Muscle layer of colon (tissue), 2 donors: ENCODE data around the gene BARX1.

Experiments
- H3K27ac ChIP-seq: one replicate; pipeline ENCODE4 v1.7.0; 2013; ENCODE audit warnings: low read depth, mild to moderate bottlenecking, low read length, moderate library complexity
- H3K27me3 ChIP-seq, 2 donors: one replicate each; pipeline ENCODE4 v1.7.0; 2013; ENCODE audit warnings: low read length in 2 of 2, mild to moderate bottlenecking in 2 of 2; ENCODE audit not compliant: insufficient read depth in 2 of 2, control insufficient read depth in 1 of 2
- H3K36me3 ChIP-seq: one replicate; pipeline ENCODE4 v1.7.0; 2013; ENCODE audit warnings: mild to moderate bottlenecking, low read length; ENCODE audit not compliant: insufficient read depth
- H3K4me1 ChIP-seq: one replicate; pipeline ENCODE4 v1.7.0; 2013; ENCODE audit warnings: mild to moderate bottlenecking, low read length; ENCODE audit not compliant: insufficient read depth
- H3K4me3 ChIP-seq, 2 donors: one replicate each; pipeline ENCODE4 v1.7.0; 2013; ENCODE audit warnings: low read length in 2 of 2, low read depth in 1 of 2, mild to moderate bottlenecking in 1 of 2, moderate library complexity in 1 of 2
- H3K9ac ChIP-seq: one replicate; pipeline ENCODE4 v1.7.0; 2013; ENCODE audit warnings: low read length
- H3K9me3 ChIP-seq: one replicate; pipeline ENCODE4 v1.7.0; 2013; ENCODE audit warnings: mild to moderate bottlenecking, low read length
- donor health status: abdominal sarcoma.
- donor health status: Adenocarcinoma of cecum.

BARX1 gene

DNA sequence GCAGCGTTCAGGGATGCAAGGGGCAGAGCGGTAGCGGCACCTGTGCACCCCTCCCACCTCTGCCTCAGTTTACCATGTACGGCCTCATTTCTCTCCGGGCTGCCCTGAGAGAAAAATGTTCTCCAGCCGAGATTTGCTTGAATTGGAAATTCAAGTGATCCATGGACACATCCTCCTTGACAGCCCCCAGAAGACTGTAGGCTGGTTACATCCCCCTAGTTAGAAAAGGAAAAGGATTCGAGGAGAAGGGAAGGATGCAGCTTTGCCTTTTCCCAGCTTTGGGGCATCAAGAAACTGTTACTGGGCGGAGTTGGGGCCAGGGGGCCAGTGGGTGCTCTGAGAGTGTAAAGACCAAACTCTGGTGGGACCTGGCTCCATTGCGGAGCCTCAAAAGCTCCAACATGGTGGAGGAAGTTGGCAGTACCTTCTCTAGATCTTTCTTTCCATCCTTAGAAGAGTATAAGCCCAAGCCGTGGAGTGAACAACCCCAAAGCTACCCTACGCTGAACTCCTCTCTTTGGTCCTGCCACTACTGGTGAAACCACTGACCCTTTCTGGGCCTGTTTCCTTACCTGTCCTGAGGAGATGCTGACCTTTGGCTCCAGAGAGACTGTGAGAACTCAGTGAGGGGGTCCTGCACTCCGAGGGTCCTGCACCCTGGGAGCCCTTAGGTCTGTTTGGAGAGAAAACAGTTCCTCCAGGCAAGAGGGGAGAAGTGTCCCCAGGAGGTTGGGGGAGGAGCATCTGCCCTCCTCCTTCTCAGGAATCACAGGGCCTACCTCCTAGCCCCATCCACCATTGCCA is 1.0 kb upstream of the BARX1 start:
- H3K4me3 ChIP-seq: peak overlapping the region in 1 of 2 donors; percentile 55
- H3K4me1 ChIP-seq: peaks cover 46% of the 10 kb centered on the region
- H3K27me3 ChIP-seq: peaks cover 86 to 96% of the 10 kb centered on the region in 2 donors
- no peaks in the 10 kb centered on the region for H3K36me3 ChIP-seq
- no peak overlapping the region for H3K27ac ChIP-seq
- H3K9ac ChIP-seq: no peak overlapping the region
- no peaks in the 10 kb centered on the region for H3K9me3 ChIP-seq

DNA sequence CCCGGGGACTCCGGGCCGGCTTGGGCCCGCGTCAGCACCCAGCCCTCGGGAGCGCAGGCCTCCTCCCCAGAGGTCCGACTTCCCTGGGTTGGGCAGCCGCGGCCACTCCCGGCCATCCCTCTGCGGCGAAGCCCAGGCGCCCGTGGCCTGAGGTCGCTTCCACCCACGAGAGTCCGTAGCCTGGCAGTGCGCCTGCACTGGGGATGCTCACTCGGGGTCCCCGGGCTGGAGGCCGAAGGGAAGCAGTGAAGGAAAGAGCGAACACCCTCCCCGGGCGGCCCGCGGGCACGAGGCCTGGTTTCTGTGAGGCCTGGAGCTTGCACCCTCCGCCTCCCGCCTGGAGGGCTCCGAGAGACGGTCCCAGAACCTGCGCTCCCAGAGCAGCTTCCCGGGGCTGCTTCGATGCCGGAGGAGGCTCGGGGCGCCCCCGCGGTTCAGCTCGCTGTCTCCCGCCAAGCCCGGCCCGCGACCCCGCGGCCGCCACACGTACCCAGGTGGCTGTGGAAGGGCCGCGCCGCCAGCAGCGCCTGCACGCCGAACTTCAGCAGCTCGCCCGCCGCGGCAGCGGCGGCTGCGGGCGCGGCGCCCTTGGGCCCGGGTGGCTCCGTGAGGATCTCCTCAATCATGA is 607 bp downstream of the BARX1 start:
- Histone ChIP-seq H3K4me3 (peak overlapping the region in 1 of 2 donors; percentile 20), H3K27me3 (peaks cover 84 to 95% of the 10 kb centered on the region in 2 donors), H3K9me3 (no peaks in the 10 kb centered on the region), H3K27ac (no peak overlapping the region), H3K9ac (no peak overlapping the region), H3K4me1 (peaks cover 42% of the 10 kb centered on the region), H3K36me3 (no peaks in the 10 kb centered on the region)

GRCh38 chr9:93953496-93954433 is 1.4 kb downstream of the BARX1 start:
- Histone ChIP-seq H3K4me1 (peaks cover 34% of the 10 kb centered on the region), H3K4me3 (no peak overlapping the region), H3K9ac (no peak overlapping the region), H3K9me3 (no peaks in the 10 kb centered on the region), H3K27ac (no peak overlapping the region), H3K36me3 (no peaks in the 10 kb centered on the region), H3K27me3 (peaks cover 82 to 95% of the 10 kb centered on the region in 2 donors)

DNA sequence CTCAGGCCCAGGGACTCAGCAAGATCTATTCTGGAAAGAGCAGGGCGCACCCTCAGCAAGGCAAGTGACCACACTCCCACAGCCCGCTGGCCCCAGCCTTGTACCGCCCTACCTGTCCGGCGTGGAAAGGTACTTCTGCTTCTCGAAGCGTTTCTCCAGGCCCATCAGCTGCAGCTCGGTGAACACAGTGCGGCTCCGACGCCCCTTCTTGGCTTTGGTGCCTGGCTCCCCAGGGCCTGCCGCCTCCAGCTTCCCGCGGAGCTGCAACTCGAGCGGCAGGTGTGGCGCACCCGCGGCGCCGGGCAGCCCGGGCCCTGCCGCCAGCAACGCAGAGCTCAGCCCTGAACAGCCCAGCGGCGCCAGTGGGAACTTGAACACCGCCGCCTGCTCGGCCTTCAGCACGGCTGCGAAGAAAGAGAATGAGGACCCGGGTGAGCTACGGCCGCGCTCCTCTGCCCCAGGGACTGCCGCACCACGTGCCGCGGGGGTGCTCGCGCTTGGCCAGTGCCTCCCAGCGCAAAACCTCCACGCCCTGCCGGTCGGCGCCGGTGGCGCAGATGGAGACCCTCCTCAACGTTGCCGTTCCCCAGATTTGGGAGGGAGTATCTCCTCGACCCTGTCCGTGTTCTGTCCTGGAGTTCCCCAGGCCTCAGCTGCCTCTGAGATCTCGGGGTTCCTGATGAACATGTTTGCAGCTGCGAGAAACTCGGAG is 2.2 kb downstream of the BARX1 start:
- Histone ChIP-seq H3K9me3 (no peaks in the 10 kb centered on the region), H3K27me3 (peaks cover 83 to 95% of the 10 kb centered on the region in 2 donors), H3K4me3 (no peak overlapping the region), H3K4me1 (peaks cover 31% of the 10 kb centered on the region), H3K27ac (no peak overlapping the region), H3K9ac (no peak overlapping the region), H3K36me3 (no peaks in the 10 kb centered on the region)

DNA sequence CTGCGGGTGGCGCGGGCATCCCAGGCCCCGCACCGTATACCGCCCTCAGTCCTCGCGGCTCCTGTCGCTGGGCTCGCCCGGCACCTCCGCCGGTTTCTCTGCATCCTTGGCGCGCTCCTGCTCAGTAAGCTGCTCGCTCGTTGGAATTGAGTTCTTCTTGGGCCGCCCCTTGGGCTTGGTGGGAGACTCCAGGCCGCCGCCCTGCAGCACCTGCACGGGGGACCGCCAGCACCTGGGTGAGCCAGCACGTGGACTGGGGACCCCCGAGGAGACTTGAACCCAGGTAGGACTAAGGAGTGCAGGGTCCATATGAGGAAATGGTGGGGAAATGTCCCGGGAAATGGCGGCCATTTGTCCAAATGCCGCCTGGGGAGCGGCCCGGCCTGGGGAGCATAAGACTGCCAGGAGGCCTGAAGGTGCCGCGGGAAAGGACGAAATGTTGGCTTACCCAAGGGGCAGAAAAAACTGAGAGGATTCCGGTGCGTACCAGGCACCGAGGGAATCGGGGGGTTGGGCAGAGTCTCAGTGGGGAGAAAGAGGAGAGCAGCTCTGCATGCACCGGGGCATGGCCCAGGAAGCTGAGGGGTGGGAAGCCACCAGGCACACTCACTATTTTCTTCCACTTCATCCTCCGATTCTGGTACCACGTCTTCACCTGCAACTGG is 2.9 kb downstream of the BARX1 start:
- Histone ChIP-seq H3K27ac (no peak overlapping the region), H3K36me3 (no peaks in the 10 kb centered on the region), H3K4me3 (peak overlapping the region in 1 of 2 donors; percentile 21), H3K9ac (no peak overlapping the region), H3K4me1 (peaks cover 31% of the 10 kb centered on the region), H3K9me3 (no peaks in the 10 kb centered on the region), H3K27me3 (peaks cover 76 to 94% of the 10 kb centered on the region in 2 donors)

- no peaks in the 10 kb centered on the region for H3K36me3 ChIP-seq
- H3K9me3 ChIP-seq: no peaks in the 10 kb centered on the region
- peaks cover 31% of the 10 kb centered on the region for H3K4me1 ChIP-seq
- no peak overlapping the region for H3K27ac ChIP-seq
- no peak overlapping the region for H3K9ac ChIP-seq
- H3K27me3 ChIP-seq: peaks cover 75 to 94% of the 10 kb centered on the region in 2 donors
- H3K4me3 ChIP-seq: peak overlapping the region; percentile 21 to 59
Measured at GRCh38 chr9:93951655-93952118, 3.5 kb downstream of the BARX1 start.

DNA sequence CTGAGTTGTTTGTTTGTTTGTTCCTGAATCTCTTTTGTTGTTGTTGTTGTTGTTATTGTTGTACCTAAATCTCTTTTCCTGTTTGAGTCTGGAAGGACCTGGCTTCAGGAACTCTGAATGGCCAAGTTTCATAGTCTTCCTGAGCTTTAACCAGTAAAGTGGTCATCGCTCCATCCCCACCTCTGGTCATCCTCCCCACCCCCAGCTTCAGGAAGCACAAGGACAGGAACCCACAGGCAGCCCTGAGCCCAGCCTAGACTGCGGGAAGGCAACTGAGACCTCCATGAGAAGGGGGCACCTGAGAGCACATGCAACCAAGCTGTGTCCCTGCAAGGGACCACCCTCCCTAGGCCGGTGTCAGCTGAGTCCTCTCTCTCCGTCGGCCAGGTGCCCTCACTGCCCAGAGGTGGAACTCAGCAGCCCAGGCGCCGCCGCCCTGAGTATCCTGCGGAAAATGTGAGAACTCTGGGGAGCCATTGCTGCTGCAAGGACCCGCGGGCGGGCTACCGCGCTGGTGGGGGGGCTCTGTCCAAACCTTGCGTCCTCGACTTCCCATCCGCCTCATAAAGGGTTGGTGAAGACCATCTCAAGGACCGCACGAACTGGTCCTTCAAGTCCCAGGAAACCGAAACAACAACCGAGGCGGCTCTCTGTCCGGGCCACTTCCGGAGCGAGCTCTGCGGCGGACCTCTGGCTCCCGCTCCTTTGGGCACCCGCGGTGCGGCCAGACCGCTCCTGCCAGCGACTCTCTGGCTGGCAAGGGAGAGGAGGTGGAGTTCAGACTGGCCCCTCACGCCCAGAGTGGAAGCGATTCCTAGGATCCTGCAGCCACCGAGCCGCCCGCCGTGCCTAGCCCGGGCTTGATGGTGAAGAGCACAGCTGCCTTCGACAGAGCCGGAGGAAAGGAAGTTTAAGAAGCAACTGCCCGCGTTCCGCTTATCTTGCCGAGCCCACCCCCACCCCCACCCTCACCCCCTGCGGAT is 4.2 kb downstream of the BARX1 start:
- H3K4me3 ChIP-seq: peak overlapping the region; percentile 52 to 59
- H3K9me3 ChIP-seq: no peaks in the 10 kb centered on the region
- no peak overlapping the region for H3K27ac ChIP-seq
- H3K4me1 ChIP-seq: peaks cover 30% of the 10 kb centered on the region
- H3K36me3 ChIP-seq: no peaks in the 10 kb centered on the region
- no peak overlapping the region for H3K9ac ChIP-seq
- H3K27me3 ChIP-seq: peaks cover 75 to 94% of the 10 kb centered on the region in 2 donors

DNA sequence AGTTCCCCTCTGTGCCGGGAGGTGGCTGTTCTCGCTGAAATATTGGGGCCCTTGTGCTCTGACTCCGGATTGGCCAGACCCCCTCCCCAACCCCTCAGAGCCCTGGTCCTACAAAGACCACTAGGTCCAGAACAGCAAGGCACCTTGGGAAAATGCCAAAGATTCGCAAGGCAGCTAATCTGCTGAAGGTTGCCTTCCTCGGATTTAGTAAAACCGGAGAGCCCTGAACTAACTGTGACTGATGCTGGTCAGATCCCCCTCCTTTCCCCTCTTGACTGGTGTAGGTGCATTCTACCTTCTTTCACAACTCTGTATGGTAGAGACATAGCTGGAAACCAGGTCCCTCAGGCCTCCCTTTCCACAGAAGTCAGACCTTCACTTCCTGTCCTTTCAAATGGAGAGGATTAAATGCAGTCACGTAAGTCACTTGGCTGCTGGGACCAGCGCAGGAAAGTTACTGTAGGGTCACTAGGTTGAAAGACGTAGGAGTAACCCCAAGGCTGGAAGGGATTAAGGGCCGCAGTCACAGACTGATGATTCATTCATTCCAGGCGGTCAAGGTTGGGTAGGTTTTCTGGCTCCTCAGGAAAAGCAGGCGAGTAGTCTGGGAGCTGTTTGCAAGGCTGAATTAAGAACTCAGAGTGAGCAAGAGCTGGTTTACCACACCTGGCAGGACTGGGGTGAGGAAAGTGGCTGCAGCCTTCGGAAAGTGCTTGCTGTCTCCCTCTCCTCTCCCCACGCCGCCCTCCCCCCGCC is 5.3 kb downstream of the BARX1 start:
- peaks cover 79 to 98% of the 10 kb centered on the region in 2 donors for H3K27me3 ChIP-seq
- H3K9ac ChIP-seq: no peak overlapping the region
- H3K27ac ChIP-seq: no peak overlapping the region

DNA sequence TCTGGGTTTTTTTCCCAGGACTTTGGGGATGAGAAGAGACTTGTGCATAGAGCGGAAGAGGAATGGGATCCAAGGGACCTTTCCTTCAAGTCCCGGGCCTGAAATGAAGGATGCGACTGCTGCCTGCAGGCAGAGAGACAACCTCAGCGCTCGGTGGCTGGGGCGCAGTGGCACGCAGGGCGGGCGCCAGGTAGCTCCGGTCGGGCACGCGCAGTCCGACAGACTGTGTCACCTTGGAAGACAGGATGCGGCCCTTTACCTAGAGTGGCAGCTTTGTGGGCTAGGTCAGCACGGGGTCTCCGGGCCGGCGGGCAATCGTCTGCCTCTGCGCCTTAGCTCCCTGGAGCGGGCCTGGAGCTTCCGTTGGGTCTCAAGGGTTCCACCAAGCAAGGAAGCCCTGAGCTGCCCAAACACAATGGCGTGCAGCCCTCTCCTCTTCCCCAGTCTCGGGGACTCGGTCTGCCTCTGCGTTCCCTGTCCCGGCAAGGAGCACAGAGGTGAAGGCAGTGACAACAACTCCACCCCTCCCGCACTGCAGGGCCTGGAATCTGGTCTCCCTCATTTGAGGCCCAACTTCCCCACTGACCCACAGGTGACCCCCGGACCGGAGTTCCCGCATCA is 6.0 kb downstream of the BARX1 start:
- H3K4me3 ChIP-seq: no peak overlapping the region
- H3K27me3 ChIP-seq: peaks cover 84 to 98% of the 10 kb centered on the region in 2 donors
- H3K27ac ChIP-seq: no peak overlapping the region
- no peak overlapping the region for H3K9ac ChIP-seq
- no peaks in the 10 kb centered on the region for H3K9me3 ChIP-seq
- H3K36me3 ChIP-seq: no peaks in the 10 kb centered on the region
- peaks cover 25% of the 10 kb centered on the region for H3K4me1 ChIP-seq

More for the DNA sequence above, 5.3 kb downstream of the BARX1 start:
- Histone ChIP-seq H3K9me3 (no peaks in the 10 kb centered on the region), H3K4me3 (no peak overlapping the region), H3K36me3 (no peaks in the 10 kb centered on the region), H3K4me1 (peaks cover 25% of the 10 kb centered on the region)
